Trophoblast cell (in vitro differentiated cells and primary cell): ENCODE data around the gene SOD2.
A peak's percentile ranks its signal among the peaks of the same experiment; 100 is the strongest.
"Not testable (repeated sequence)": the region's sequence is repeated elsewhere in the genome, so short reads cannot be mapped to it uniquely, and the experiment has no call there.

Experiments used
- DNase-seq, 2 donors: peaks; one replicate each; pipeline ENCODE4 v3.0.0-alpha.2; 2016
- H2AFZ ChIP-seq: 2 replicates; pipeline ENCODE4 v1.6.1; 2013; ENCODE audit warnings: low read length, moderate library complexity, mild to moderate bottlenecking; ENCODE audit not compliant: insufficient read depth, poor library complexity
- H2AK5ac ChIP-seq: 2 replicates; pipeline ENCODE4 v1.6.1; 2013; ENCODE audit warnings: mild to moderate bottlenecking, low read length
- H2BK120ac ChIP-seq: 2 replicates; pipeline ENCODE4 v1.6.1; 2013; ENCODE audit warnings: low read length, mild to moderate bottlenecking, moderate library complexity; ENCODE audit not compliant: insufficient read depth, poor library complexity
- H2BK12ac ChIP-seq: 2 replicates; pipeline ENCODE4 v1.6.1; 2013; ENCODE audit warnings: mild to moderate bottlenecking, low read length, moderate library complexity
- H2BK5ac ChIP-seq: 2 replicates; pipeline ENCODE4 v1.6.1; 2013; ENCODE audit warnings: low read length, low read depth, moderate library complexity, mild to moderate bottlenecking; ENCODE audit not compliant: poor library complexity
- H3K14ac ChIP-seq: 2 replicates; pipeline ENCODE4 v1.6.1; 2013; ENCODE audit warnings: mild to moderate bottlenecking, low read length
- H3K18ac ChIP-seq: 2 replicates; pipeline ENCODE4 v1.6.1; 2013; ENCODE audit warnings: mild to moderate bottlenecking, low read length
- H3K23ac ChIP-seq: 2 replicates; pipeline ENCODE4 v1.6.1; 2013; ENCODE audit warnings: low read length
- H3K27ac ChIP-seq: 2 replicates; pipeline ENCODE4 v1.5.1; 2013; ENCODE audit warnings: low read depth, mild to moderate bottlenecking, inconsistent platforms, low read length, moderate library complexity
- H3K27me3 ChIP-seq: 2 replicates; pipeline ENCODE4 v1.6.1; 2013; ENCODE audit warnings: inconsistent platforms, mild to moderate bottlenecking, low read length, moderate library complexity; ENCODE audit not compliant: insufficient read depth
- H3K36me3 ChIP-seq, 2 experiments: 1 replicate in 1 of 2; 2 replicates in 1 of 2; pipeline ENCODE4 v1.6.1; 2013; ENCODE audit warnings: low read length in 2 of 2, mild to moderate bottlenecking in 2 of 2, moderate library complexity in 1 of 2; ENCODE audit not compliant: insufficient read depth in 2 of 2, control insufficient read depth in 1 of 2
- H3K4ac ChIP-seq: 2 replicates; pipeline ENCODE4 v1.6.1; 2013; ENCODE audit warnings: low read depth, mild to moderate bottlenecking, low read length, moderate library complexity
- H3K4me1 ChIP-seq, 2 experiments: 1 replicate in 1 of 2; 2 replicates in 1 of 2; pipeline ENCODE4 v1.6.1; 2013; ENCODE audit warnings: low read length in 2 of 2, mild to moderate bottlenecking in 2 of 2, moderate library complexity in 1 of 2; ENCODE audit not compliant: insufficient read depth in 2 of 2, control insufficient read depth in 1 of 2
- H3K4me2 ChIP-seq: 2 replicates; pipeline ENCODE4 v1.6.1; 2013; ENCODE audit warnings: inconsistent platforms, mild to moderate bottlenecking, low read length, moderate library complexity
- H3K4me3 ChIP-seq: 2 replicates; pipeline ENCODE4 v1.5.1; 2013; ENCODE audit warnings: mild to moderate bottlenecking, low read depth, low read length, inconsistent platforms
- H3K79me1 ChIP-seq: one replicate; pipeline ENCODE4 v1.6.1; 2013; ENCODE audit warnings: low read length
- H3K79me2 ChIP-seq: 2 replicates; pipeline ENCODE4 v1.6.1; 2013; ENCODE audit warnings: low read length, mild to moderate bottlenecking; ENCODE audit not compliant: control insufficient read depth, insufficient read depth, poor library complexity
- H3K9ac ChIP-seq: 2 replicates; pipeline ENCODE4 v1.6.1; 2013; ENCODE audit warnings: mild to moderate bottlenecking, low read length
- H3K9me3 ChIP-seq: 2 replicates; pipeline ENCODE4 v1.6.1; 2013; ENCODE audit warnings: low read depth, mild to moderate bottlenecking, control low read depth, inconsistent platforms, low read length; ENCODE audit not compliant: insufficient read depth
- H4K12ac ChIP-seq: 2 replicates; pipeline ENCODE4 v1.6.1; 2013; ENCODE audit warnings: low read depth, mild to moderate bottlenecking, low read length, moderate library complexity
- H4K8ac ChIP-seq: 2 replicates; pipeline ENCODE4 v1.6.1; 2013; ENCODE audit warnings: low read depth, mild to moderate bottlenecking, low read length, moderate library complexity
- H4K91ac ChIP-seq: one replicate; pipeline ENCODE4 v1.6.1; 2013; ENCODE audit warnings: low read depth, mild to moderate bottlenecking, low read length, moderate library complexity
- WGBS: extraction: QIAGEN DNeasy Blood & Tissue Kit; methylation state at CpG from one replicate; pipeline ENCODE4 v1.1.7; 2013; ENCODE audit warnings: missing lambda C conversion rate; ENCODE audit not compliant: insufficient read length, insufficient coverage; ENCODE audit errors: extremely low coverage; 5-methylcytosine and 5-hydroxymethylcytosine counted together

Gene SOD2

GRCh38 chr6:159691963-159692287 lies 1.1 kb downstream of the SOD2 start:
- Histone ChIP-seq H3K18ac (no peak overlapping the region), H2BK120ac (no peak overlapping the region), H2AK5ac (no peak overlapping the region), H4K8ac (no peak overlapping the region), H3K27ac (no peak overlapping the region), H3K23ac (peak overlapping the region; percentile 62), H3K4me1 (peaks cover 0 to 9% of the 10 kb centered on the region in 2 experiments), H2BK12ac (no peak overlapping the region), H3K36me3 (peaks cover 1 to 7% of the 10 kb centered on the region in 2 experiments), H3K9ac (no peak overlapping the region), H3K79me1 (peaks cover 6% of the 10 kb centered on the region), H3K27me3 (no peaks in the 10 kb centered on the region), H3K4me3 (no peak overlapping the region), H2AFZ (no peak overlapping the region), H3K14ac (no peak overlapping the region), H4K12ac (no peak overlapping the region), H3K79me2 (peaks cover 3% of the 10 kb centered on the region), H3K4me2 (peak overlapping the region; percentile 80), H4K91ac (no peak overlapping the region), H2BK5ac (no peak overlapping the region), H3K9me3 (no peaks in the 10 kb centered on the region), H3K4ac (no peak overlapping the region)
- no CpG with 5 or more reads among the region's 7 CpGs for WGBS
- no peak for DNase-seq

- Histone ChIP-seq H3K4me3 (no peak overlapping the region), H2AK5ac (no peak overlapping the region), H3K4ac (no peak overlapping the region), H2BK12ac (no peak overlapping the region), H3K18ac (no peak overlapping the region), H3K27me3 (no peaks in the 10 kb centered on the region), H4K8ac (no peak overlapping the region), H2BK5ac (no peak overlapping the region), H4K91ac (no peak overlapping the region), H3K4me2 (no peak overlapping the region), H2AFZ (no peak overlapping the region), H4K12ac (no peak overlapping the region), H3K36me3 (peaks cover 1 to 7% of the 10 kb centered on the region in 2 experiments), H3K9ac (no peak overlapping the region), H3K27ac (no peak overlapping the region), H2BK120ac (no peak overlapping the region), H3K9me3 (no peaks in the 10 kb centered on the region), H3K4me1 (peaks cover 0 to 9% of the 10 kb centered on the region in 2 experiments), H3K79me2 (peaks cover 3% of the 10 kb centered on the region), H3K79me1 (peaks cover 6% of the 10 kb centered on the region), H3K23ac (no peak overlapping the region), H3K14ac (no peak overlapping the region)
- WGBS: no CpG with 5 or more reads among the region's 11 CpGs
- peak; percentile 69 to 91 for DNase-seq
Measured at GRCh38 chr6:159691133-159691962, 1.7 kb downstream of the SOD2 start.

GRCh38 chr6:159690135-159690534 lies 2.9 kb downstream of the SOD2 start:
- H4K91ac ChIP-seq, H2BK120ac ChIP-seq, H3K27me3 ChIP-seq, H3K4me3 ChIP-seq, H3K9me3 ChIP-seq, H3K4me1 ChIP-seq, H3K18ac ChIP-seq, H3K27ac ChIP-seq, H2AK5ac ChIP-seq, H3K23ac ChIP-seq, DNase-seq, H3K79me1 ChIP-seq, H2BK12ac ChIP-seq, H3K79me2 ChIP-seq, H3K4me2 ChIP-seq, H4K8ac ChIP-seq, H2AFZ ChIP-seq, H3K9ac ChIP-seq, H3K14ac ChIP-seq, H3K4ac ChIP-seq, H4K12ac ChIP-seq, H3K36me3 ChIP-seq, H2BK5ac ChIP-seq: not testable (repeated sequence)
- no CpG with 5 or more reads among the region's 13 CpGs for WGBS

- DNase-seq: no peak
- H3K36me3 ChIP-seq: peaks cover 3 to 9% of the 10 kb centered on the region in 2 experiments
- no peak overlapping the region for H3K4me3 ChIP-seq
- no peaks in the 10 kb centered on the region for H3K9me3 ChIP-seq
- no peak overlapping the region for H4K8ac ChIP-seq
- H4K12ac ChIP-seq: no peak overlapping the region
- no peak overlapping the region for H2BK120ac ChIP-seq
- no peak overlapping the region for H2AK5ac ChIP-seq
- no peak overlapping the region for H4K91ac ChIP-seq
- H3K23ac ChIP-seq: no peak overlapping the region
- H2AFZ ChIP-seq: no peak overlapping the region
- no peak overlapping the region for H3K4ac ChIP-seq
- no peak overlapping the region for H3K4me2 ChIP-seq
- peaks cover 0 to 9% of the 10 kb centered on the region in 2 experiments for H3K4me1 ChIP-seq
- H3K18ac ChIP-seq: no peak overlapping the region
- H3K27ac ChIP-seq: no peak overlapping the region
- H3K79me1 ChIP-seq: peaks cover 6% of the 10 kb centered on the region
- no peak overlapping the region for H3K14ac ChIP-seq
- H3K9ac ChIP-seq: no peak overlapping the region
- H3K27me3 ChIP-seq: no peaks in the 10 kb centered on the region
- H3K79me2 ChIP-seq: peaks cover 3% of the 10 kb centered on the region
- no peak overlapping the region for H2BK12ac ChIP-seq
- WGBS: no CpG with 5 or more reads among the region's 6 CpGs
- no peak overlapping the region for H2BK5ac ChIP-seq
Measured at GRCh38 chr6:159689001-159689400, 4.0 kb downstream of the SOD2 start.
